Neutrophil (primary cell): ENCODE data around the gene UGT3A2.

Experiments used
- H3K27ac ChIP-seq: fragments of 200-600 bp; sonication (generic); 2 replicates; pipeline ENCODE4 v1.5.1; 2016; ENCODE audit warnings: mild to moderate bottlenecking, moderate library complexity
- H3K27me3 ChIP-seq: fragments of 200-600 bp; sonication (generic); 2 replicates; pipeline ENCODE4 v1.6.0; 2016; ENCODE audit warnings: mild to moderate bottlenecking
- H3K36me3 ChIP-seq: fragments of 200-600 bp; sonication (generic); 2 replicates; pipeline ENCODE4 v1.5.1; 2017
- H3K4me1 ChIP-seq, 2 experiments: fragments of 200-600 bp in 1 of 2; sonication (generic) in 1 of 2; 1 replicate in 1 of 2; 2 replicates in 1 of 2; pipeline versions ENCODE4 v1.5.1 to v1.6.1; 2013 to 2016; ENCODE audit warnings: low read depth in 1 of 2, low read length in 1 of 2, mild to moderate bottlenecking in 1 of 2, moderate library complexity in 1 of 2; ENCODE audit not compliant: control insufficient read depth in 1 of 2, insufficient read depth in 1 of 2
- H3K4me3 ChIP-seq, 2 experiments: fragments of 200-600 bp in 1 of 2; sonication (generic) in 1 of 2; 1 replicate in 1 of 2; 2 replicates in 1 of 2; pipeline ENCODE4 v1.5.1; 2013 to 2016; ENCODE audit warnings: low read depth in 1 of 2, low read length in 1 of 2, mild to moderate bottlenecking in 1 of 2, moderate library complexity in 1 of 2
- H3K9me3 ChIP-seq: fragments of 200-600 bp; sonication (generic); 2 replicates; pipeline ENCODE4 v1.5.1; 2016
- CTCF ChIP-seq: fragments of 200-600 bp; sonication (generic); IDR thresholded peaks from 2 replicates; pipeline ENCODE4 v1.5.1; 2016; ENCODE audit warnings: antibody characterized with exemption

UGT3A2 gene

GRCh38 chr5:36049949-36050348 is 16.7 kb downstream of the UGT3A2 start:
- Histone ChIP-seq H3K9me3 (no peaks in the 10 kb centered on the region), H3K4me3 (no peak overlapping the region), H3K27ac (no peak overlapping the region), H3K27me3 (no peaks in the 10 kb centered on the region), H3K36me3 (no peaks in the 10 kb centered on the region), H3K4me1 (peaks cover 4 to 7% of the 10 kb centered on the region in 2 experiments)
- TF ChIP-seq CTCF: no peak

- Histone ChIP-seq H3K9me3 (no peaks in the 10 kb centered on the region), H3K4me3 (no peak overlapping the region), H3K4me1 (no peaks in the 10 kb centered on the region), H3K27me3 (no peaks in the 10 kb centered on the region), H3K36me3 (no peaks in the 10 kb centered on the region), H3K27ac (no peak overlapping the region)
- no peak for TF ChIP-seq CTCF
Observed at GRCh38 chr5:36047384-36048160, 19.1 kb downstream of the UGT3A2 start.

- no peak for TF ChIP-seq CTCF
- Histone ChIP-seq H3K4me1 (no peaks in the 10 kb centered on the region), H3K9me3 (no peaks in the 10 kb centered on the region), H3K36me3 (no peaks in the 10 kb centered on the region), H3K4me3 (no peak overlapping the region), H3K27ac (no peak overlapping the region), H3K27me3 (no peaks in the 10 kb centered on the region)
Observed at GRCh38 chr5:36045895-36046294, 20.8 kb downstream of the UGT3A2 start.

- Histone ChIP-seq H3K27ac (no peak overlapping the region), H3K4me1 (no peaks in the 10 kb centered on the region), H3K9me3 (no peaks in the 10 kb centered on the region), H3K4me3 (no peak overlapping the region), H3K27me3 (no peaks in the 10 kb centered on the region), H3K36me3 (no peaks in the 10 kb centered on the region)
- no peak for TF ChIP-seq CTCF
Observed at GRCh38 chr5:36041537-36041845, 25.2 kb downstream of the UGT3A2 start.

GRCh38 chr5:36040651-36041536 is 25.8 kb downstream of the UGT3A2 start:
- no peak for TF ChIP-seq CTCF
- no peaks in the 10 kb centered on the region for H3K4me1 ChIP-seq
- H3K27ac ChIP-seq: no peak overlapping the region
- H3K27me3 ChIP-seq: no peaks in the 10 kb centered on the region
- no peaks in the 10 kb centered on the region for H3K9me3 ChIP-seq
- no peaks in the 10 kb centered on the region for H3K36me3 ChIP-seq
- no peak overlapping the region for H3K4me3 ChIP-seq
